A673 (cell line): ENCODE measurements around the gene PODXL. TPM values are rescaled to one million over a fixed set of nuclear protein-coding genes. Genes with fewer than 3 reads are reported as not detected.

Source experiments
- BruUV-seq: library from RNA; stranded (reverse); fragments of 400-500 nt; replicated peaks from 2 replicates; lab custom pipeline; 2021; lab: Mats Ljungman, UMichigan
- CTCF ChIA-PET: fragments of 300-600 bp; sonication (Branson Sonifier 250); formaldehyde crosslinking; loops from one replicate; lab custom pipeline; 2022; ENCODE audit warnings: antibody characterized with exemption; lab: Charles Lee
- POLR2A ChIA-PET: fragments of 300-600 bp; sonication (Branson Sonifier 250); formaldehyde crosslinking; loops from one replicate; lab custom pipeline; 2022; ENCODE audit warnings: antibody characterized with exemption; ENCODE audit not compliant: low non-redundant PET; lab: Charles Lee
- DNase-seq: peaks from one replicate; pipeline ENCODE4 v3.0.0-alpha.2; 2015; ENCODE audit warnings: low spot score
- H3K27ac ChIP-seq: fragments of 200-600 bp; sonication (generic); 2 replicates; pipeline ENCODE4 v1.5.1; 2016; ENCODE audit warnings: mixed run types, low read depth, mild to moderate bottlenecking, mixed read lengths, antibody characterized with exemption, low read length; ENCODE audit not compliant: poor library complexity, severe bottlenecking
- H3K27me3 ChIP-seq: fragments of 200-600 bp; sonication (generic); replicated peaks from 2 replicates; pipeline ENCODE4 v1.6.1; 2017; ENCODE audit warnings: mixed run types, low read depth, mild to moderate bottlenecking, mixed read lengths, antibody characterized with exemption, low read length; ENCODE audit not compliant: insufficient read depth, poor library complexity
- H3K36me3 ChIP-seq: fragments of 200-600 bp; sonication (generic); 2 replicates; pipeline ENCODE4 v1.6.1; 2016; ENCODE audit warnings: mixed run types, mild to moderate bottlenecking, mixed read lengths, antibody characterized with exemption, low read length; ENCODE audit not compliant: insufficient read depth, poor library complexity, severe bottlenecking
- H3K4me1 ChIP-seq: fragments of 200-600 bp; sonication (generic); 2 replicates; pipeline ENCODE4 v1.6.1; 2017; ENCODE audit warnings: mixed run types, mild to moderate bottlenecking, mixed read lengths, antibody characterized with exemption, low read length; ENCODE audit not compliant: insufficient read depth, poor library complexity, severe bottlenecking
- H3K4me3 ChIP-seq: fragments of 200-600 bp; sonication (generic); 2 replicates; pipeline ENCODE4 v1.5.1; 2016; ENCODE audit warnings: low read depth, mixed run types, mild to moderate bottlenecking, mixed read lengths, low read length; ENCODE audit not compliant: poor library complexity, severe bottlenecking
- H3K9me3 ChIP-seq: fragments of 200-600 bp; sonication (generic); 2 replicates; pipeline ENCODE4 v1.6.1; 2016; ENCODE audit warnings: mixed run types, low read depth, mild to moderate bottlenecking, mixed read lengths, antibody characterized with exemption, low read length; ENCODE audit not compliant: poor library complexity, severe bottlenecking
- CTCF ChIP-seq: fragments of 300-800, 200-600 bp; sonication (generic); conservative IDR thresholded peaks from 2 replicates; pipeline ENCODE4 v1.5.1; 2017; ENCODE audit warnings: low read depth, mild to moderate bottlenecking, antibody characterized with exemption, low read length, moderate library complexity, mixed read lengths
- EZH2 ChIP-seq: fragments of 200-600 bp; sonication (generic); IDR thresholded peaks from 2 replicates; pipeline ENCODE4 v1.6.1; 2017; ENCODE audit warnings: borderline replicate concordance, low read depth, mild to moderate bottlenecking, mixed read lengths, antibody characterized with exemption, low read length; ENCODE audit not compliant: poor library complexity, severe bottlenecking
- intact Hi-C: fragments of 100-400 bp; cut with micrococcal nuclease; formaldehyde crosslinking; loops from one replicate; pipeline ENCODE4 v1.10.0; 2022; ENCODE audit not compliant: unreplicated experiment
- total RNA-seq: library from RNA; stranded (reverse); gene quantifications from 2 replicates; pipeline ENCODE4 v1.2.3, GENCODE V29; 2021

The PODXL gene
- total RNA-seq, 1 experiment from 2014 or later = 22.1 TPM

DNA sequence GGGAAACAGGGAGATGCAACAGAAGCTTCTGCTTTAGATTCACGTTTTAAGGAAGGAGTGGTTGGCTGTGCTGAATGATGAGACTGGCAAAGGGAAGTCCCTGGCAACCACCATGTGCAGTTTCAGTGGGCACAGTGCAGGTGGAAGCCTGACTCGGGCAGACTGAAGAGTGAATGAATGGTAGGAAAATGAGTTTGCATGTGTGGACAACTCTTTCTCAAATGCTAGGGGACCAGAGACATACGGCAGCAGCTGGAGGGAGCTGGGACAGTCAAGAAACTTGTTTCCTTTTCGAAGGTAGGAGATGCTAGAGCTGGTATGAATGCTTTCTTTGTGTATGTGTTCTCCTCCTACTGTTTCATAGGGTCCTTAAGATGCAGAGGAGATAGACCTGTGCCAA is 29.0 kb downstream of the PODXL start:
- no peaks in the 10 kb centered on the region for H3K36me3 ChIP-seq
- no TSS peak for BruUV-seq
- H3K4me1 ChIP-seq = no peaks in the 10 kb centered on the region
- TF ChIP-seq CTCF (no peak), EZH2 (no peak)
- intact Hi-C loops = no loop called here
- H3K27me3 ChIP-seq = no peaks in the 10 kb centered on the region
- POLR2A ChIA-PET = interaction anchor here (0.6 kb wide), 1 partner anchor 635 kb away, joined by 4 read pairs; no protein-coding TSS in a partner anchor
- H3K9me3 ChIP-seq = no peaks in the 10 kb centered on the region
- no peak overlapping the region for H3K4me3 ChIP-seq
- CTCF ChIA-PET = no interaction called here
- DNase-seq = no peak
- H3K27ac ChIP-seq = no peak overlapping the region

DNA sequence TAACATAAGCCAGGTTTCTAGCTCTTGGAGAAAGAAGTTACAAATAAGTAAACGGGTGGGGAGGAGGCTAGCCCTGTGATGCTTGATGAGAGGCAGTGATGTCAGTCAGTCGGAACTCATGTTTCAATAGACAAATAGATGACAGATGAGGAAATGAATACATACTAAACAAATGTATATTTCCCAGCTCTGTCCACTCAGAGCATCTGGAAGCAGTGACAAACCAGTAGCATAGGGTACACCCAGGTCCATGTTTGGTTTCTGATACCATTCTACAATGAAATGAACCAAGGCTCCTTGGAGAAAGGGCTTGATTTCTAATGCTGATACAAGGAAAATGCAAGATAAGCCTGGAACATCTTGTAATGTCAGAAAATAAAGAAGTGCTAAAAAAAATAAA is 30.6 kb downstream of the PODXL start:
- intact Hi-C loops = no loop called here

DNA sequence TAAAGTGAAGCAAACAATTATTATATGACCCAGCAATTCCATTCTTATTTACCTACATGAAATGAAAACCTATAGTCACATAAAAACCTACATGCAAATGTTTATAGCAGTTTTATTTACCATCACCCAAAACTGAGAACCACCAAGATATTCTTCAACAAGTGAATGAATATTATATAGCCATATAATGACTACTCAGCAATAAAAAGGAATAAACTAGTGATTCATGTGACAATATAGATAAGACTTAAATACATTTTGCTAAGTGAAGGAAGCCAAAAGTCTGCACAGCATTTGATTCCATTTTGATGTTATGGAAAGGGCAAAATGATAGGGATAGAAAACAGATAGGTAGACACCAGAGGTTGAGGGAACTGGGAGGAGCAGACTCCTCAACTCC is 31.7 kb downstream of the PODXL start:
- CTCF ChIA-PET = no interaction called here

More for the DNA sequence above, 30.6 kb downstream of the PODXL start:
- no peaks in the 10 kb centered on the region for H3K36me3 ChIP-seq
- H3K9me3 ChIP-seq = no peaks in the 10 kb centered on the region
- ChIA-PET POLR2A (no interaction called here), CTCF (no interaction called here)
- no peaks in the 10 kb centered on the region for H3K27me3 ChIP-seq
- H3K27ac ChIP-seq = no peak overlapping the region
- H3K4me1 ChIP-seq = no peaks in the 10 kb centered on the region
- TF ChIP-seq CTCF = no peak
- TF ChIP-seq EZH2 = no peak
- no TSS peak for BruUV-seq
- no peak overlapping the region for H3K4me3 ChIP-seq
- no peak for DNase-seq

More for the DNA sequence above, 31.7 kb downstream of the PODXL start:
- intact Hi-C loops = no loop called here
- no peaks in the 10 kb centered on the region for H3K9me3 ChIP-seq
- H3K27ac ChIP-seq = no peak overlapping the region
- BruUV-seq = no TSS peak
- POLR2A ChIA-PET = interaction anchor here (0.6 kb wide), 1 partner anchor 41 kb away, joined by 8 read pairs; no protein-coding TSS in a partner anchor
- DNase-seq = no peak
- H3K4me3 ChIP-seq = no peak overlapping the region
- H3K4me1 ChIP-seq = no peaks in the 10 kb centered on the region
- H3K27me3 ChIP-seq = no peaks in the 10 kb centered on the region
- no peaks in the 10 kb centered on the region for H3K36me3 ChIP-seq
- no peak for TF ChIP-seq EZH2
- no peak for TF ChIP-seq CTCF
